Calu3 (cell line): ENCODE measurements around the gene CDH22. TPM values are rescaled to one million over a fixed set of nuclear protein-coding genes. Genes with fewer than 3 reads are reported as not detected.

Experiments
- Bru-seq: library from RNA; stranded (reverse); fragments of 400-500 nt; gene quantifications from one replicate; lab custom pipeline; 2021; lab: Mats Ljungman, UMichigan
- BruChase-seq, 2 experiments: library from RNA; stranded (reverse); fragments of 400-500 nt; gene quantifications; one replicate each; lab custom pipeline; 2021; lab: Mats Ljungman, UMichigan
- BruUV-seq: library from RNA; stranded (reverse); fragments of 400-500 nt; replicated peaks from 2 replicates; lab custom pipeline; 2021; lab: Mats Ljungman, UMichigan
- CTCF ChIA-PET: fragments of 300-600 bp; sonication (Branson Sonifier 250); formaldehyde crosslinking; loops from one replicate; lab custom pipeline; 2022; ENCODE audit warnings: antibody characterized with exemption; lab: Charles Lee
- DNase-seq: peaks from one replicate; pipeline ENCODE4 v3.0.0; 2022
- H3K27ac Mint-ChIP-seq: one replicate; pipeline ENCODE4 v1.8.0; 2022; ENCODE audit warnings: mixed read lengths; ENCODE audit not compliant: unreplicated experiment
- H3K27me3 Mint-ChIP-seq: one replicate; pipeline ENCODE4 v1.8.0; 2022; ENCODE audit warnings: mixed read lengths; ENCODE audit not compliant: unreplicated experiment
- H3K36me3 Mint-ChIP-seq: one replicate; pipeline ENCODE4 v1.8.0; 2022; ENCODE audit warnings: mild to moderate bottlenecking, moderate library complexity, mixed read lengths; ENCODE audit not compliant: insufficient read depth, unreplicated experiment
- H3K4me1 Mint-ChIP-seq: one replicate; pipeline ENCODE4 v1.8.0; 2022; ENCODE audit warnings: mild to moderate bottlenecking, low read depth, mixed read lengths; ENCODE audit not compliant: unreplicated experiment
- H3K4me3 Mint-ChIP-seq: one replicate; pipeline ENCODE4 v1.8.0; 2022; ENCODE audit warnings: mild to moderate bottlenecking, low read depth, moderate library complexity, mixed read lengths; ENCODE audit not compliant: unreplicated experiment
- H3K9me3 Mint-ChIP-seq: one replicate; pipeline ENCODE4 v1.8.0; 2022; ENCODE audit warnings: low read depth, mixed read lengths; ENCODE audit not compliant: unreplicated experiment
- CTCF ChIP-seq: fragments of 200-600 bp; IDR thresholded peaks from one replicate; pipeline ENCODE4 v1.8.0; 2022; ENCODE audit warnings: antibody characterized with exemption; ENCODE audit not compliant: unreplicated experiment
- intact Hi-C: fragments of 100-400 bp; cut with micrococcal nuclease; formaldehyde crosslinking; loops from one replicate; pipeline ENCODE4 v1.10.0; 2022; ENCODE audit not compliant: unreplicated experiment
- long read RNA-seq: library from polyadenylated mRNA; stranded (forward); transcript quantifications from one replicate; pipeline ENCODE4 v2.0.0, GENCODE V29; 2022
- total RNA-seq: library from RNA; stranded (reverse); gene quantifications from 2 replicates; pipeline ENCODE4 v1.2.3, GENCODE V29; 2022

CDH22 gene
- total RNA-seq (not detected in 2 replicates), Bru-seq, nascent RNA (percentile 1 among the genes with signal in this experiment), BruChase-seq, experiment 1, labeled RNA remaining after a 6-hour chase (percentile 6 among the genes with signal in this experiment), BruChase-seq, experiment 2, labeled RNA remaining after a 2-hour chase (percentile 4 among the genes with signal in this experiment)
- long read RNA-seq = 0 reads

GRCh38 chr20:46308258-46309157 is at the start of gene CDH22:
TSS of gene CDH22 (minus strand) at chr20:46308498. CDS start at chr20:46251294, 57,204 bp downstream.
- intact Hi-C loops = no loop called here
- no peaks in the 10 kb centered on the region for H3K4me1 Mint-ChIP-seq
- DNase-seq = peak; percentile 79
- H3K9me3 Mint-ChIP-seq = no peaks in the 10 kb centered on the region
- CTCF ChIA-PET = interaction anchor here (1.2 kb wide), 1 partner anchor 18 kb away, joined by 3 read pairs; no protein-coding TSS in a partner anchor
- no peak within 1 kb of the TSS for H3K27ac Mint-ChIP-seq
- H3K36me3 Mint-ChIP-seq = peaks cover 5% of the 10 kb centered on the region
- H3K4me3 Mint-ChIP-seq = peak within 1 kb of the TSS; percentile 46
- peaks cover 88% of the 10 kb centered on the region for H3K27me3 Mint-ChIP-seq
- peak; percentile 69 for TF ChIP-seq CTCF
- no TSS peak for BruUV-seq

- H3K4me3 Mint-ChIP-seq = no peak overlapping the region
- no peak for DNase-seq
- CTCF ChIA-PET = interaction anchor here (1.1 kb wide), 1 partner anchor 25 kb away, joined by 4 read pairs; no protein-coding TSS in a partner anchor
- intact Hi-C loops = no loop called here
- TF ChIP-seq CTCF = no peak
- H3K9me3 Mint-ChIP-seq = no peaks in the 10 kb centered on the region
- peak overlapping the region; percentile 10 for H3K27ac Mint-ChIP-seq
- peaks cover 41% of the 10 kb centered on the region for H3K36me3 Mint-ChIP-seq
- H3K27me3 Mint-ChIP-seq = no peaks in the 10 kb centered on the region
- H3K4me1 Mint-ChIP-seq = peaks cover 15% of the 10 kb centered on the region
- BruUV-seq = no TSS peak
These were observed 48.8 kb upstream of the CDH22 start for GRCh38 chr20:46357030-46357514.

- H3K27me3 Mint-ChIP-seq = no peaks in the 10 kb centered on the region
- H3K4me1 Mint-ChIP-seq = peaks cover 8% of the 10 kb centered on the region
- intact Hi-C loops = no loop called here
- BruUV-seq = no TSS peak
- CTCF ChIA-PET = no interaction called here
- H3K36me3 Mint-ChIP-seq = peaks cover 35% of the 10 kb centered on the region
- no peaks in the 10 kb centered on the region for H3K9me3 Mint-ChIP-seq
- DNase-seq = no peak
- peak overlapping the region; percentile 10 for H3K27ac Mint-ChIP-seq
- no peak for TF ChIP-seq CTCF
- H3K4me3 Mint-ChIP-seq = no peak overlapping the region
These were observed 48.1 kb upstream of the CDH22 start for GRCh38 chr20:46356195-46357029.

GRCh38 chr20:46355778-46356177 is 47.5 kb upstream of the CDH22 start:
- Mint-ChIP-seq H3K27me3 (no peaks in the 10 kb centered on the region), H3K27ac (no peak overlapping the region), H3K36me3 (peaks cover 34% of the 10 kb centered on the region), H3K9me3 (no peaks in the 10 kb centered on the region), H3K4me3 (no peak overlapping the region), H3K4me1 (peaks cover 8% of the 10 kb centered on the region)
- CTCF ChIA-PET = no interaction called here
- BruUV-seq = no TSS peak
- intact Hi-C loops = no loop called here
- TF ChIP-seq CTCF = no peak
- no peak for DNase-seq
